ENCODE measurements around the gene C3orf62. TPM values are rescaled to one million over a fixed set of nuclear protein-coding genes. Genes with fewer than 3 reads are reported as not detected.

C3orf62 gene
- total and polyA plus RNA-seq, 4 donors: 4.5 to 19.5 (median 9.3) TPM

DNA sequence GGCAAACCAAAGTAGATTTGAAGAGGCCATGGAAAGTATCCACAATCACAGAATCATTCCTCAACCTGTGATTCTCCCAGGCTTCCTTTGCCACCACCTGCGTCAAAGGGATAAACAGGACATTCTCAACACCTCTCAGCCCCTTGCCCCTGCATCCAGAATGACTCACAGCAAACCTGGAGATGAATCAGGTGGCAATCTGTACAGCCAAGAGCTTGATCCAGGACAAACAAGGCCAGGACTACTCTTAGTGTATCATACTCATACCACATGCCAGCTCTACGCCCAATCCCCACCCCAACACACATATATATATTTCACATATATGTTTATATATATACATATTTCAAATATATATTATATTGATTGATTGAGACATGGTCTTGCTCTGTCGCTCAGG lies 23.6 kb upstream of the C3orf62 start:
- 100% methylated on average over 1 of the region's 3 CpGs for WGBS (ENCODE audit: insufficient coverage)

DNA sequence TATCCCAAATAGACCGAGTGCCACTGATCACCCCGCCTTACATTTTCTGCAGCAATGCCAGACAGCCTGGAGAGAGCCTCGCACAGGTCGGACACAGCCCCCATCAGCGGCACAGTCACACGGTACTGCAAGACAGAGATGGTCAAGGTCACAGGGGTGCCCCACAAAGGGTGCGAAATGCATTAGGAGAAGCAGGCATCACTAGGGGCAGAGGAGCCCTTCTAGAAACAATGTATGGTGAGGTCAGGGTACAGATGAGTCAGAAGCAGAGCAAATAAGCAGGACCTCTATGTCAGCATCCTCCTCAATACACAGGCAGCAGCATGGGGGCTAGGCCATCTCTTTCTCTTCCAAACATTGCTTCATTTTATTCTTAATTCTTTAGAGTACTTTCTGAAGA lies 21.5 kb upstream of the C3orf62 start:
- DNase-seq (ENCODE audit: low read depth in 4 of 6, low spot score in 6 of 6): no peak
- whole genome bisulfite sequencing (ENCODE audit: insufficient coverage): 91% methylated on average over 7 of the region's 7 CpGs
- Histone ChIP-seq H3K9me3 (ENCODE audit: control insufficient read depth, insufficient read depth, low read length) (no peaks in the 10 kb centered on the region), H3K4me3 (ENCODE audit: low read depth, low read length) (no peak overlapping the region), H3K36me3 (ENCODE audit: control insufficient read depth, insufficient read depth, low read length) (peaks cover 77% of the 10 kb centered on the region), H3K4me1 (ENCODE audit: control insufficient read depth, insufficient read depth, low read length) (no peaks in the 10 kb centered on the region), H3K27me3 (ENCODE audit: control insufficient read depth, insufficient read depth, low read length) (no peaks in the 10 kb centered on the region), H3K27ac (ENCODE audit: low read depth, low read length) (no peak overlapping the region)

More for the DNA sequence above, 23.6 kb upstream of the C3orf62 start:
- Histone ChIP-seq H3K27me3 (ENCODE audit: control insufficient read depth, insufficient read depth, low read length) (no peaks in the 10 kb centered on the region), H3K4me3 (ENCODE audit: low read depth, low read length) (no peak overlapping the region), H3K4me1 (ENCODE audit: control insufficient read depth, insufficient read depth, low read length) (no peaks in the 10 kb centered on the region), H3K36me3 (ENCODE audit: control insufficient read depth, insufficient read depth, low read length) (peaks cover 73% of the 10 kb centered on the region), H3K9me3 (ENCODE audit: control insufficient read depth, insufficient read depth, low read length) (no peaks in the 10 kb centered on the region), H3K27ac (ENCODE audit: low read depth, low read length) (no peak overlapping the region)
- no peak for DNase-seq (ENCODE audit: low read depth in 4 of 6, low spot score in 6 of 6)

DNA sequence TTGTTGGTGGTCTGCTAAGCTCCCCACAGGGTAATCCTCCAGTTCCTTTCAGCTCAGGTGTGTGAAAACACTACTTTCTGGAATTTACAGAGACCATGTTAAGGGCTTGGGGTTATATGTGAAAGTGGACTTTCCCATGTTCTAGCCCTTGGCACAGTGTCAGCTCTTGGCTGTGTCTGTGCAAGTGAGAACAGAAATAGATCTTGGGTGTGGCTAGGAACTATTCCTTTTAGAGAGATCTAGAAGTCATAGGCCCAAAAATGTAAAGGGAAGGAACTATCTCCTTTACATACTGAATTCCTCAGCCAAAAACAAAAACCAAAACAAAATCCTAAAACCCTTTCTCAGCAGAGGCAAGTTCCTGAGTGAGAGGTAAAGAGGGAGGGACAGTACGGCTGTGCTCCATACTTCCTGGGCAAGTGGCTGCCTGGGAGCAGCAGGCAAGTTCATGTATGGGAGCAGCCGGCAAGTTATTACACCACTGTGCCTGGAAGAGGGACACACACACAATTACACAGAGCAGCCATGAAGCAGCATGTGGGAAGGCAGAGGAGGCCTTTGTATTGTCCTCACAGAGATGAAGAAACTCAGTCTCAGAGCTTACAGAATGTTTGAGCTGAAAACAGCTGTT lies 19.9 kb upstream of the C3orf62 start:
- no CpG with 5 or more reads among the region's 2 CpGs for WGBS (ENCODE audit: insufficient coverage)
- H3K27ac ChIP-seq (ENCODE audit: low read depth, low read length): no peak overlapping the region
- H3K4me3 ChIP-seq (ENCODE audit: low read depth, low read length): no peak overlapping the region
- DNase-seq (ENCODE audit: low read depth in 4 of 6, low spot score in 6 of 6): no peak
- no peaks in the 10 kb centered on the region for H3K27me3 ChIP-seq (ENCODE audit: control insufficient read depth, insufficient read depth, low read length)
- peaks cover 83% of the 10 kb centered on the region for H3K36me3 ChIP-seq (ENCODE audit: control insufficient read depth, insufficient read depth, low read length)
- H3K9me3 ChIP-seq (ENCODE audit: control insufficient read depth, insufficient read depth, low read length): no peaks in the 10 kb centered on the region
- H3K4me1 ChIP-seq (ENCODE audit: control insufficient read depth, insufficient read depth, low read length): no peaks in the 10 kb centered on the region

DNA sequence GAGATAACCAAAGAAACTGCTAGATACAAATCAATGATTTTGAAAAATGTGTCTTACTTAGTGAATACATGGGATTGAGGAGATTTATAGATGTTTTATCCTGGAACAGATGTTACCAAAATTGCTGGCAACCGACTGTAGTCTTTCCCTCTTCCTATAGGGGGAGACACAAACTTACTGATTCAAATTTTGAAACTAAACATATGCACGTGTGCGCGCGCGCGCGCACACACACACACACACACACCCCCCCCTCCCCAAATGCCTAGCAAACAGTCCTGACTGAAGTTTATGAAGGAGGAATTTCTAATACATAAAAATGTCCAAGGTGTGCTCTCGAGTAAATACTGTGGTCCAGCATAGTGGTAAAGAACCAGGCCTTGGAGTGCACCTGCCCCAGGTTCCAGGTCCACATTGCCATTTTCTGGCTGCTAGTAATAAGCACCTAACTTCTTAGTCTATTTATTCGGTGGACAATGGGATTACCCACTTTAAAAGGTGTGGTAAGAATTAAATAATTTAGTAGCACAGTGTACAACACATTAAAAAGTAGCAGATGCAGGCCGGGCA lies 18.5 kb upstream of the C3orf62 start:
- Histone ChIP-seq H3K27me3 (ENCODE audit: control insufficient read depth, insufficient read depth, low read length) (no peaks in the 10 kb centered on the region), H3K9me3 (ENCODE audit: control insufficient read depth, insufficient read depth, low read length) (no peaks in the 10 kb centered on the region), H3K4me1 (ENCODE audit: control insufficient read depth, insufficient read depth, low read length) (no peaks in the 10 kb centered on the region), H3K36me3 (ENCODE audit: control insufficient read depth, insufficient read depth, low read length) (peaks cover 85% of the 10 kb centered on the region), H3K27ac (ENCODE audit: low read depth, low read length) (no peak overlapping the region), H3K4me3 (ENCODE audit: low read depth, low read length) (no peak overlapping the region)
- peak in 2 of 6 donors; percentile 33 to 70 for DNase-seq (ENCODE audit: low read depth in 4 of 6, low spot score in 6 of 6)
- 100% methylated on average over 1 of the region's 11 CpGs for WGBS (ENCODE audit: insufficient coverage)

GRCh38 chr3:49294343-49294742 lies 17.3 kb upstream of the C3orf62 start:
- no peak for DNase-seq (ENCODE audit: low read depth in 4 of 6, low spot score in 6 of 6)
- H3K9me3 ChIP-seq (ENCODE audit: control insufficient read depth, insufficient read depth, low read length): no peaks in the 10 kb centered on the region
- H3K36me3 ChIP-seq (ENCODE audit: control insufficient read depth, insufficient read depth, low read length): peaks cover 87% of the 10 kb centered on the region
- 92% methylated on average over 8 of the region's 8 CpGs for WGBS (ENCODE audit: insufficient coverage)
- no peak overlapping the region for H3K27ac ChIP-seq (ENCODE audit: low read depth, low read length)
- no peak overlapping the region for H3K4me3 ChIP-seq (ENCODE audit: low read depth, low read length)
- H3K4me1 ChIP-seq (ENCODE audit: control insufficient read depth, insufficient read depth, low read length): no peaks in the 10 kb centered on the region
- no peaks in the 10 kb centered on the region for H3K27me3 ChIP-seq (ENCODE audit: control insufficient read depth, insufficient read depth, low read length)

- DNase-seq (ENCODE audit: low read depth in 4 of 6, low spot score in 6 of 6): no peak
- WGBS (ENCODE audit: insufficient coverage): 67% methylated on average over 1 of the region's 6 CpGs
- H3K4me1 ChIP-seq (ENCODE audit: control insufficient read depth, insufficient read depth, low read length): no peaks in the 10 kb centered on the region
- no peaks in the 10 kb centered on the region for H3K9me3 ChIP-seq (ENCODE audit: control insufficient read depth, insufficient read depth, low read length)
- H3K27ac ChIP-seq (ENCODE audit: low read depth, low read length): no peak overlapping the region
- no peak overlapping the region for H3K4me3 ChIP-seq (ENCODE audit: low read depth, low read length)
- peaks cover 85% of the 10 kb centered on the region for H3K36me3 ChIP-seq (ENCODE audit: control insufficient read depth, insufficient read depth, low read length)
- H3K27me3 ChIP-seq (ENCODE audit: control insufficient read depth, insufficient read depth, low read length): no peaks in the 10 kb centered on the region
Observed at GRCh38 chr3:49283997-49284396, 7.0 kb upstream of the C3orf62 start.

DNA sequence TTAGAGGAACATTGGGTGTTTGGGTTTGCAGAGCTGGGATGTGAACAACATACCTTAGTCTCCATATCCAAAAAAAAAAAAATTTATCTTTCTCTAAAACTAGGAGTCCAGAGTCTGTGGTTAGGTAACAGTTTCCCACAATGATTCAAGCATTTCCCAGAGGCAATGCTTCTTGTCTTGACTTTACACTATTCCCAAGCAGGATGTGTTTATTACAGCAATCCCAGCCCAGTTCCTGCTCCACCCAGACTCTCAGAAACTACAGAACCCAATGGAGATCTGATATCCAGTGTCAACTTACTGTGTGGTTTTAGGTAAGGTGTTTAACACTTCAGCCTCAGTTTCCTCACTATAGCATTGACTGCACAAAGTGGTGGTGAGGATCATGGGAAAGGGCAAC lies 2.3 kb upstream of the C3orf62 start:
- Histone ChIP-seq H3K4me3 (ENCODE audit: low read depth, low read length) (no peak overlapping the region), H3K9me3 (ENCODE audit: control insufficient read depth, insufficient read depth, low read length) (no peaks in the 10 kb centered on the region), H3K27ac (ENCODE audit: low read depth, low read length) (no peak overlapping the region), H3K27me3 (ENCODE audit: control insufficient read depth, insufficient read depth, low read length) (no peaks in the 10 kb centered on the region), H3K36me3 (ENCODE audit: control insufficient read depth, insufficient read depth, low read length) (peaks cover 46% of the 10 kb centered on the region), H3K4me1 (ENCODE audit: control insufficient read depth, insufficient read depth, low read length) (peaks cover 18% of the 10 kb centered on the region)
- no peak for DNase-seq (ENCODE audit: low read depth in 4 of 6, low spot score in 6 of 6)

DNA sequence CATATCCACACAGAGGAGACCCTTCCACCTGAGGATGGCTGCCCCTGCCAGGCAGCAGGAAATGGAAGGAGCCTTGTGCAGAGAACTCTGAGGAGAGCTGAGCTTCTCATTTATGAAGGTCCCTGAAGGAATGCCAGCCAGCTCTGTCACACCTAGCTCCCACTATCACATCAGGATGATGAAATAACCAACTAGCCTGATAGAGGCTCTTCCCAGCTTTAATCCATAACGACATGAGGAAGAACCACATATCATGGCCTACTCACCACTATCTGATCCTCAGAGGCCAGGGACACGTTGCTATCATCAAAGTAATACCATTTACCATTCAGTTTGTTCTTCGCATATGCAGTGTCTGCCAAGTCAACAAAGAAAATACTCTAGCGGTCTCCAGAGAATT lies 1.5 kb upstream of the C3orf62 start:
- DNase-seq (ENCODE audit: low read depth in 4 of 6, low spot score in 6 of 6): no peak
- H3K4me1 ChIP-seq (ENCODE audit: control insufficient read depth, insufficient read depth, low read length): peaks cover 18% of the 10 kb centered on the region
- no peaks in the 10 kb centered on the region for H3K9me3 ChIP-seq (ENCODE audit: control insufficient read depth, insufficient read depth, low read length)
- H3K36me3 ChIP-seq (ENCODE audit: control insufficient read depth, insufficient read depth, low read length): peaks cover 38% of the 10 kb centered on the region
- H3K27me3 ChIP-seq (ENCODE audit: control insufficient read depth, insufficient read depth, low read length): no peaks in the 10 kb centered on the region
- no peak overlapping the region for H3K4me3 ChIP-seq (ENCODE audit: low read depth, low read length)
- WGBS (ENCODE audit: insufficient coverage): 82% methylated on average over 4 of the region's 4 CpGs
- H3K27ac ChIP-seq (ENCODE audit: low read depth, low read length): no peak overlapping the region

- no CpG with 5 or more reads among the region's 9 CpGs for WGBS (ENCODE audit: insufficient coverage)
- Histone ChIP-seq H3K36me3 (ENCODE audit: control insufficient read depth, insufficient read depth, low read length) (peaks cover 33% of the 10 kb centered on the region), H3K4me3 (ENCODE audit: low read depth, low read length) (peak overlapping the region; percentile 59), H3K4me1 (ENCODE audit: control insufficient read depth, insufficient read depth, low read length) (peaks cover 18% of the 10 kb centered on the region), H3K27ac (ENCODE audit: low read depth, low read length) (peak overlapping the region; percentile 96), H3K27me3 (ENCODE audit: control insufficient read depth, insufficient read depth, low read length) (no peaks in the 10 kb centered on the region), H3K9me3 (ENCODE audit: control insufficient read depth, insufficient read depth, low read length) (no peaks in the 10 kb centered on the region)
- DNase-seq (ENCODE audit: low read depth in 4 of 6, low spot score in 6 of 6): no peak
Observed at GRCh38 chr3:49277383-49277775, 347 bp upstream of the C3orf62 start.

GRCh38 chr3:49273825-49274532 lies 3.1 kb downstream of the C3orf62 start:
- Histone ChIP-seq H3K4me1 (ENCODE audit: control insufficient read depth, insufficient read depth, low read length) (peaks cover 18% of the 10 kb centered on the region), H3K4me3 (ENCODE audit: low read depth, low read length) (no peak overlapping the region), H3K9me3 (ENCODE audit: control insufficient read depth, insufficient read depth, low read length) (no peaks in the 10 kb centered on the region), H3K27ac (ENCODE audit: low read depth, low read length) (no peak overlapping the region), H3K36me3 (ENCODE audit: control insufficient read depth, insufficient read depth, low read length) (peaks cover 25% of the 10 kb centered on the region), H3K27me3 (ENCODE audit: control insufficient read depth, insufficient read depth, low read length) (no peaks in the 10 kb centered on the region)
- DNase-seq (ENCODE audit: low read depth in 4 of 6, low spot score in 6 of 6): no peak
- 100% methylated on average over 7 of the region's 11 CpGs for WGBS (ENCODE audit: insufficient coverage)
